Activated gamma-delta T cell treated with Interleukin-2 at 50 U/mL for 16 hours (primary cell): ENCODE results near the gene SH3BP2.

Experiments used
- DNase-seq: peaks from one replicate; pipeline ENCODE4 v3.0.0-alpha.2; 2020

SH3BP2 gene

DNA sequence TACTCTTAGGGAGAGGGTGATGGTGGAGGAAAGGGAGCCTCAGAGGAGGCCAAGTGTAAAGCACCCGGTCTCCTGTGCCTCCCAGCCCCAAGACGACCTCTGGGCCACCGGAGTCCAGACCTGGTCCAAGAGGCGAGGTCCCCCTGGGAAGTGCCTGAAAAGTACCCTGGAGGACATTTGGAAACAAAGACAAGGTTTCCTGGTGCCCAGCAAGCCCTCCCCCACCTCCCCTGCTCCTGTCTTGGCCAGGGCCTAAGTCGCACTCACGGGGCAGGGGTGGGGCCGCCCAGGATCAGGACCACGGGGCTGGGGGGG lies 532 bp upstream of the SH3BP2 start:
- peak; percentile 3 for DNase-seq

DNA sequence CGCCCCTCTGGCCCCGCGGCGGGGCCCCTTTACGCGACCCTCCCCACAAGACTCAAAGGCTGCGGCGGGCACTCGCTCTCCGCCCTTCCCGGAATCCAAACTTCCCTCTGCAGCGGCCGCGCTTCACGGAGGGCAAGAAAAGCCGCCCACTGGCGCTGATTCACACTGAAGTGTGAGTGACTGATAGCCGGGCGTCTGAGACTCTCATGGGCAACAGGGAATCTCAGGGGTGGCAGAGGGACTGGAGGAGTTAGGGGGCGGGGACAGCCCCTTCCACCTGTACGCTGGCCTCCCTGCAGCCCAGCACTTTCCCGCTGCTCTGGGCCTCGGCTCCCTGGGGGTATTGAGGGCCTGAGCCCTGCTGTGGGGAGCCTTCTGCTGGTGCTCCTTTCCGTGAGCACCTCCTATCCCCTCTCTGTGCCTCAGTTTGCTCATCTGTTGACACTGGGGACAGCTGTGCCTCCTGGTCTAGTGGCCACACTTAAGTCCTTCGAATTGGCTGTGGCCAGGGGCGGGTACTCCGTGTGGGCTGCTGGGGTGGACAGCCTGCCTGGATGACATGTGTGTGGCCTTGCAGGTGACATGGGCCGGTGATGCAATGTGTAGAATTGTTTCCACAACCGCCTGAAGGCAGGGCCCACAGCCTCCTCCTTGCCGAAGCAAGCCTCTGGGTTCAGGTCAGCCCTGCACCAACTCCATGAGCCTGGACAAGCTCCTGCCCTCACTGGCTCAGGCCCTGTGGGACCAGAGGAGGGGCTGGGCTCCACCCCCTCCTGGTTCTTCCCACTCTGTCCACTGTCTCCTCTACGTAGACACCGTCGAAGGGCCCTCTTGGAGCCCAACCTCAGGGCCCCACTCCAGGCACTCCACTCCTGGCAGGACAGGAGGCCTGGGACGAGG lies 951 bp downstream of the SH3BP2 start:
- no peak for DNase-seq

GRCh38 chr4:2794486-2795299 lies 1.8 kb downstream of the SH3BP2 start:
- no peak for DNase-seq

DNA sequence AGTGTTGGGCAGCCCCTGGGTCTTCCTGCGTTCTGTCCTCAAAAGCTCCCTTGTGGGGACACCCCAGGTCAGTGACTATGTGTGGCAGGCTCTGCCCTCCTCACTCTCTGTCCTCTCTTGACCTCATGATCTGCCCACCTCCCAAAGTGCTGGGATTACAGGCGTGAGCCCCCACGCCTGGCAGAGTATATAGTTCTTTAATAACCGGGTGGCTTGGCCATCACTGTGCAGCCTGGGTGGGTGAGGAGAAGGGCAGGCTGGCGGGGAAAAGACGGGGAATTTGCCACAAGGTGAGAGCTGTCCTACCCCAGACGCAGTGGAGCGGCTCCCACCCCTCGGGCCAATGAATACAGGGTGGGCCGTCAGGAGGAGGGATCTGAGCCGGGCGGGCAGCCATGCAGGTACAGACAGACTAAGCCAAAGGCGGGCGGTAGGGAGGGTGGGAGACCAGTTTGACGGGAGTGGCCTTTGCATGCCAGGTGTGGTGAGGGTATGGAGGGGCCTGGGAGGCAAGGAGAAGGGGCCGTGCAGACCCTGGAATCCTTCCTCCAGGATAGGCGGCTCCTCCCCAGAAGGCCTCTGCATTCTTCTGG lies 2.5 kb downstream of the SH3BP2 start:
- DNase-seq: no peak

DNA sequence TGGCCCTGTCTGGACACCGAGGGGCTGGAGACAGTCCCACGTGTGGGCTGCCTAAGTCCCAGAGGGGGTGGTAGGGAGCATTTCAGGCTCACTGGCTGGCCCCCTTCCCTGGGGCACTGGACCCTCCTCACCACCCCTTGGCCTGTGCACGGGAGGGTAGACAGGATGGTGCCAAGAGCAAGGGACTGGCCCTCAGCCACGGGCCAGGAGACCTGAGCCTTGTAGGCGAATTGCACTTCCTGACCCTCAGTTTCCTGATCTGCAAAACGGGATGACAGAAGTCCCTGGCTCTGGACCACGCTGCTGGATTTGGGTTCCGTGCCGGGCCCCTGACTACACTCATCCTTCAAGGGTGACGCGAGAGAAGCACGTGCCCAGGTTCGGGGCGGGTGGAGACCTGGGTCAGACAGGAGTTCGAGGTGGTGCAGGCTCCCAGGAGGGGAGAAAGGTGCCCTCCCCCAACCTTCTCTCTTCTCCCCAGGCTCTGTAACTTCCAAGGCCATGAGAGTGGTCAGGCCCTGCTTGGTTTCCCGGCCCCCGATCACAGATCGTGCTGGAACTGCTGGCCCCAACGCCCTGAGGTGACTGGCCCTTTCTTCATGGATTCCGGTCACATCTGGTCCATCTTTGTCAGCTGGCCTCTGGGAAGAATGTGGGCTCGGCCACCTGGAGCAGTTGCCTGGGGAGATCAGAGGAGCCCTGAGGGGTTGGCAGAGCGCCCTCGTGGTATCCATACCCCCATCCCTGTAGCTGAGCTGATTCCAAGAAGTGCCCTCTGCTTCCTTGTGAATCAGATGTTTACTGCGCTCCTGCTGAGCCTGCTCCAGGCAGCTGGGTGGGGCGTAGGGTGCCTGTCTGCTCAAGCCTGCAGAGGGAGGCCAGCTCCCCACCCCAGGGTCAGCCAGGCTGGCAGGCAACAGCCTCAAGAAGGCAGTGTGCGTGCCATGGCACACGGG lies 3.3 kb downstream of the SH3BP2 start:
- DNase-seq: no peak

GRCh38 chr4:2796849-2797544 lies 4.1 kb downstream of the SH3BP2 start:
- no peak for DNase-seq

DNA sequence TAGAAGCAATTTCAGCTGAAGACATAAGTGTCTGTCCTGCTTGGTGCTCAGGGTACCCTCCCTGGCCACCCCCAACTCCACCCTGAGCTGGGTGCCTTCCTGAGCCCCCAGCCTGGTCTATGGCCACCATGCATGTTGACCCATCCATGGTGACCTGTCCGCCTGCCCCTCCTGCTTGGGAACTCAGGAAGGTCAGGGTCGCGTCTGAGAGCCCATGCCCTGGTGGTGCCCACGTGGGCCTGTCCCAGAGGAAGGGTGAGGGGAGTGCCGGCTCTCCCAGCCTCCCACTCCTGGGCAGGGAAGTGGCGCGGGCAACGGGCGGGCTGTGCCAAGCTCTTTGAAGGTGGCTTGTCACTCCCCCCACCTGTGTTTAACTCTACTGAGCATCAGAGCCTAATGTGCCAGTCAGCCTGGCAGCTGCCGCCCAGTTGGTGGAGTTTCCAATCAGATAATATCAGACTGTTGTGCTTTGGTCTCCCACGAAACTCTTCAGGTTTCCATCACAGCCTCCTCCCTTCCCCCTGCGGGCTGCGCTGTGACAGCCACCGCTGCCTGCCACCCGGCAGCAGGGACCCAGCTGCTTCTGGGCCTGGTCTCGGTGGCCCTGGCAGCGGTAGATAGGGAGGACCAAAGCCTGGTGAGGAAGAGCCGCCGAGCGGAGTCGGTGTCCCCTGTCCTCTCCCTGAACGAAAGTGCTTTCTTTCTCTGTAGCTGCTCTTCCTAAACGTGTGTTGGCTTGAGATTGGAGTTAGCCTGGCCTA lies 4.8 kb downstream of the SH3BP2 start:
- DNase-seq: peak; percentile 26

- DNase-seq: peak; percentile 24
Observed at GRCh38 chr4:2798399-2799223, 5.7 kb downstream of the SH3BP2 start.

DNA sequence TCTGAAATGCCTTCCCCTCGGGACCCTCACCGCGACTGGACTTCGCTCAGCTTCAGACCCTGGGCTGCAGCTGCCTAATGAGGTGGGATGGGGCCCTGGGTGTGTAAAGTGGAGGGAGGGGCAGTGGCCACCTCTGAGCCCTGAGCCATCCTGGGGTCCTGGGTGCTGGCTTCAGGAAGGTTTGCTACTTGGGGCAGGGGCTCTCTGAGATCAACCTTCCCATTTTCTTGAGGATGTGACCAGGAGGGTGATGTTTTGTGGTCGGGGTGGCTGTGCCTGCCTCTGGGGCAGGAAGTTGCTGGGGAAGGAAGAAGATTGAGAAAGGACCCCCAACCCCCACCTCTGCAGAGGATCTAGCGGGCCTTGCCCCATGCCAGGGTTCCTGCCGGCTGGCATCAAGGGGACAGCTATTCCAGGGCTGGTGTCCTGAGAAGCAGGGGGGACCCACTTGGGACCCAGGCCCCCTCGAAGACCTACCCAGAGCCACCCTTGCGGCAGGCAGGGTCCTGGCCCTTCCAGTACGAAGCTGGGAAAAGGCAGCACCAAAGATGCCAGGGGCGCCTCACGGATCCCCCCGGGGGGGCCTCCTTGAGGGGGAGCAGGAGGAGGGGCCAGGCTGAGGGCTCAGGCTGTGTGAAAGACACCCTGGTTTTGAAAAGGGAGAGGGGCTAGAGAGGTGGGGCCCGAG lies 6.5 kb downstream of the SH3BP2 start:
- DNase-seq: no peak

GRCh38 chr4:2799971-2800690 lies 7.2 kb downstream of the SH3BP2 start:
- no peak for DNase-seq

GRCh38 chr4:2800691-2801596 lies 8.1 kb downstream of the SH3BP2 start:
- no peak for DNase-seq

DNA sequence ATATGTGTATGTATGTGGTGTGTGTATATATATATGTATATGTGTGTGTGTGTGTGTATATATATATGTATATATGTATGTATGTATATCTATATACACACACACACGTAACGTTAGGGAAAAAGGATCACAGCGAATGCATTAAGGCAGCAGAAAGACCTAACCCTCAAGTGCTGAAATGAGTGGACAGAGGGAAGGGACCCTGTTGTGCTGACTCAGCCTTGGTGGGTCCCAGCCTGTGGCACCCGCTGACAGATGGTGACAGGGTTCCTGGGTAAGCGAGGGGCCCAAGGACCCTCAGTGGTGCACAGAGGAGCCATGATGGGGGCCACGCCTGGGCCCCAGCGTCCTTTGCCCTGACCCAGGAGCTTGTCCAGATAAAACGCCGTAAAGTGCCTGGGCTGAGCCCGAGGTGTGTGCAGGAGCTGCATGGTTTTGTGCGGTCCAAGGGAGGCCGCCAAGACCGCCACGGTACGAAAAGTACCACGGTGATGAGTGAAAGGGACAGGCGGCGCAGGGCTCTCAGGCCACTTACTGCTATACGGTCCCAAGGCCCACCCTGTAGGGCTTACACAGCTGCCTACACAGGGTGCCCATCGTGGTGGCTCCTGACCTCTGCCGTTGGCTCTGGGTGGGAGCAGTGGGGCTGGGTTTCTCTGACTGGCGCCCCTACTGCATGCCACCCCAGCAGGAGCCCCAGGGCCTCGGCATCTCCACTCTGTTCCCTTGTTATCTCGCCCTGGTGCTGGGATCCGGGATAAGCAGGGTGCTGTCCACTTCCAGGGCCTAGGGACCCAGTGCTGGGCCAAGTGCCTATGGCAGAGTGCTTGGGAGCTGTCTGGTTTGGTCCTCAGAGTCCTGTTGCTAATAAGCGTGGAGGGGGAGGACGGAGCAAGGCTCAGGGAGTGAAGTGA lies 10.0 kb downstream of the SH3BP2 start:
- DNase-seq: no peak

GRCh38 chr4:2803624-2804448 lies 11.0 kb downstream of the SH3BP2 start:
- DNase-seq: no peak

DNA sequence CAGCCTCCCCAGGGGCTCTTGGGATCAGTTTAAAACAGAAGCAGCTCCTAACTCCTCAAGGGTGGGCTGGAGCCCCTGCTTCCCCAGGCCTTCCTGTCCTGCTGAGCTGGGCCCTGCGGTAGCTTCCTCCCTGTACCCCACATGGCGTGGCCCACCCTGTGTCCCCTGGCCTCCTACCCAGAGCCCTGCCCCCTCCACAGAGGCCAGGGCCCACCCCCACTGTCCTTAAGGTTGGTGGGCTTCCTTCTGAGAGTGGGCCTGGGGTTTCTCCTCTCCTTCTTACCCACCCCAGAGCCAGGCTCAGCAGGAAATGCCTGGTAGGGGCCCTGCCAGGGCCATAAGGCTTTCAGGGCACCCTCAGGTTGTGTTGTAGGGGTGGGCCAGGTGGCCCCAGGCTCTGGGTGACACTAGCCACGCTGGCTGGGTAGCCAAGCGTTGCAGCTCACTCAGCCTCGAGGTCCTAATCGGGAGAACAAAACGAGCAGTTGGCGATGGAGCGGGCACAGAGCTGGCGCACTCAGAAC lies 11.6 kb downstream of the SH3BP2 start:
- no peak for DNase-seq

DNA sequence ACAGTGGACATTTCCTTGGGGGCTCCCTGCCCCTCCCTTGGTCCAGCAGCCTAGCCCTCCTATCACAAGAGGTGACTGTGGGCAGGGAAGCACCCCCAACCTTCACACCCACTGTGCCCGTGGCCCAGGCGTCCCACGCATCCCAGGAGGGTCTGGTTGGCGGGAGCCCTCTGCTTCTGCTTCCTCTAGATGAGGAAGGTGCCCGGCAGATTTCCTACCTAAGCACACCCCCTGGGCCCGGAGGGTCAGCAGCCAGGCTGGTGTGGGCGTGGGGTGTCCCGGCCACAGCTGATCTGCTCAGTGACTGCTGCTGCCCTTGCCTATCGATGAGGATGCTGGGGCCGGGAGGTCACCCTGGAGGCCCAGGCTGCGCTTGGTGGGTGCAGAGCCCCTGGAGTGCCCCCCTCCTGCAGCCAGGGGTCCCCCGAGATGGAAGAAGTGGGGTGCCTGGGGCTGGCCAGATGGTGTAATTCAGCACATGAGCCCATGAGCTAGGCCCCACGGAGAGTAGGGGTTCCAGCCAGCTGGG lies 12.2 kb downstream of the SH3BP2 start:
- no peak for DNase-seq
